HG02970 (cell line): Measurements from ENCODE around the gene HBA2.
"Not testable (repeated sequence)": the region's sequence is repeated elsewhere in the genome, so short reads cannot be mapped to it uniquely, and the experiment has no call there.

Experiments
- ATAC-seq: cut with Tn5 transposase; IDR thresholded peaks from one replicate; pipeline ENCODE4 v1.9.1; 2021; ENCODE audit warnings: mild to moderate bottlenecking, moderate library complexity, moderate number of reproducible peaks; ENCODE audit not compliant: unreplicated experiment, low FRiP score

HBA2 gene

GRCh38 chr16:173211-173854 is 657 bp downstream of the HBA2 start:
- ATAC-seq, result not testable (repeated sequence)

GRCh38 chr16:173928-174769 is 1.5 kb downstream of the HBA2 start:
- ATAC-seq, result not testable (repeated sequence)

DNA sequence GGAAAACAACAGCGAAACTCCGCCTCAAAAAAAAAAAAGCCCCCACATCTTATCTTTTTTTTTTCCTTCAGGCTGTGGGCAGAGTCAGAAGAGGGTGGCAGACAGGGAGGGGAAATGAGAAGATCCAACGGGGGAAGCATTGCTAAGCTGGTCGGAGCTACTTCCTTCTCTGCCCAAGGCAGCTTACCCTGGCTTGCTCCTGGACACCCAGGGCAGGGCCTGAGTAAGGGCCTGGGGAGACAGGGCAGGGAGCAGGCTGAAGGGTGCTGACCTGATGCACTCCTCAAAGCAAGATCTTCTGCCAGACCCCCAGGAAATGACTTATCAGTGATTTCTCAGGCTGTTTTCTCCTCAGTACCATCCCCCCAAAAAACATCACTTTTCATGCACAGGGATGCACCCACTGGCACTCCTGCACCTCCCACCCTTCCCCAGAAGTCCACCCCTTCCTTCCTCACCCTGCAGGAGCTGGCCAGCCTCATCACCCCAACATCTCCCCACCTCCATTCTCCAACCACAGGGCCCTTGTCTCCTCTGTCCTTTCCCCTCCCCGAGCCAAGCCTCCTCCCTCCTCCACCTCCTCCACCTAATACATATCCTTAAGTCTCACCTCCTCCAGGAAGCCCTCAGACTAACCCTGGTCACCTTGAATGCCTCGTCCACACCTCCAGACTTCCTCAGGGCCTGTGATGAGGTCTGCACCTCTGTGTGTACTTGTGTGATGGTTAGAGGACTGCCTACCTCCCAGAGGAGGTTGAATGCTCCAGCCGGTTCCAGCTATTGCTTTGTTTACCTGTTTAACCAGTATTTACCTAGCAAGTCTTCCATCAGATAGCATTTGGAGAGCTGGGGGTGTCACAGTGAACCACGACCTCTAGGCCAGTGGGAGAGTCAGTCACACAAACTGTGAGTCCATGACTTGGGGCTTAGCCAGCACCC is 2.6 kb downstream of the HBA2 start:
- no peak for ATAC-seq

DNA sequence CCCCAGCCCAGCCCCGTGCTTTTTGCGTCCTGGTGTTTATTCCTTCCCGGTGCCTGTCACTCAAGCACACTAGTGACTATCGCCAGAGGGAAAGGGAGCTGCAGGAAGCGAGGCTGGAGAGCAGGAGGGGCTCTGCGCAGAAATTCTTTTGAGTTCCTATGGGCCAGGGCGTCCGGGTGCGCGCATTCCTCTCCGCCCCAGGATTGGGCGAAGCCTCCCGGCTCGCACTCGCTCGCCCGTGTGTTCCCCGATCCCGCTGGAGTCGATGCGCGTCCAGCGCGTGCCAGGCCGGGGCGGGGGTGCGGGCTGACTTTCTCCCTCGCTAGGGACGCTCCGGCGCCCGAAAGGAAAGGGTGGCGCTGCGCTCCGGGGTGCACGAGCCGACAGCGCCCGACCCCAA is 3.3 kb downstream of the HBA2 start:
- not testable (repeated sequence) for ATAC-seq

DNA sequence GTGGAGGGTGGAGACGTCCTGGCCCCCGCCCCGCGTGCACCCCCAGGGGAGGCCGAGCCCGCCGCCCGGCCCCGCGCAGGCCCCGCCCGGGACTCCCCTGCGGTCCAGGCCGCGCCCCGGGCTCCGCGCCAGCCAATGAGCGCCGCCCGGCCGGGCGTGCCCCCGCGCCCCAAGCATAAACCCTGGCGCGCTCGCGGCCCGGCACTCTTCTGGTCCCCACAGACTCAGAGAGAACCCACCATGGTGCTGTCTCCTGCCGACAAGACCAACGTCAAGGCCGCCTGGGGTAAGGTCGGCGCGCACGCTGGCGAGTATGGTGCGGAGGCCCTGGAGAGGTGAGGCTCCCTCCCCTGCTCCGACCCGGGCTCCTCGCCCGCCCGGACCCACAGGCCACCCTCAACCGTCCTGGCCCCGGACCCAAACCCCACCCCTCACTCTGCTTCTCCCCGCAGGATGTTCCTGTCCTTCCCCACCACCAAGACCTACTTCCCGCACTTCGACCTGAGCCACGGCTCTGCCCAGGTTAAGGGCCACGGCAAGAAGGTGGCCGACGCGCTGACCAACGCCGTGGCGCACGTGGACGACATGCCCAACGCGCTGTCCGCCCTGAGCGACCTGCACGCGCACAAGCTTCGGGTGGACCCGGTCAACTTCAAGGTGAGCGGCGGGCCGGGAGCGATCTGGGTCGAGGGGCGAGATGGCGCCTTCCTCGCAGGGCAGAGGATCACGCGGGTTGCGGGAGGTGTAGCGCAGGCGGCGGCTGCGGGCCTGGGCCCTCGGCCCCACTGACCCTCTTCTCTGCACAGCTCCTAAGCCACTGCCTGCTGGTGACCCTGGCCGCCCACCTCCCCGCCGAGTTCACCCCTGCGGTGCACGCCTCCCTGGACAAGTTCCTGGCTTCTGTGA is 4.1 kb downstream of the HBA2 start, which contains the start of gene HBA1:
Gene HBA1 (plus strand): TSS at position 204 of the 906 bp plus-strand sequence. CDS start 37 bp downstream, at position 241.
- not testable (repeated sequence) for ATAC-seq

- ATAC-seq, result no peak
Observed at GRCh38 chr16:177394-177822, 4.7 kb downstream of the HBA2 start.

GRCh38 chr16:177981-178667 is 5.4 kb downstream of the HBA2 start:
- ATAC-seq, result no peak

GRCh38 chr16:178668-179015 is 6.0 kb downstream of the HBA2 start:
- no peak for ATAC-seq

DNA sequence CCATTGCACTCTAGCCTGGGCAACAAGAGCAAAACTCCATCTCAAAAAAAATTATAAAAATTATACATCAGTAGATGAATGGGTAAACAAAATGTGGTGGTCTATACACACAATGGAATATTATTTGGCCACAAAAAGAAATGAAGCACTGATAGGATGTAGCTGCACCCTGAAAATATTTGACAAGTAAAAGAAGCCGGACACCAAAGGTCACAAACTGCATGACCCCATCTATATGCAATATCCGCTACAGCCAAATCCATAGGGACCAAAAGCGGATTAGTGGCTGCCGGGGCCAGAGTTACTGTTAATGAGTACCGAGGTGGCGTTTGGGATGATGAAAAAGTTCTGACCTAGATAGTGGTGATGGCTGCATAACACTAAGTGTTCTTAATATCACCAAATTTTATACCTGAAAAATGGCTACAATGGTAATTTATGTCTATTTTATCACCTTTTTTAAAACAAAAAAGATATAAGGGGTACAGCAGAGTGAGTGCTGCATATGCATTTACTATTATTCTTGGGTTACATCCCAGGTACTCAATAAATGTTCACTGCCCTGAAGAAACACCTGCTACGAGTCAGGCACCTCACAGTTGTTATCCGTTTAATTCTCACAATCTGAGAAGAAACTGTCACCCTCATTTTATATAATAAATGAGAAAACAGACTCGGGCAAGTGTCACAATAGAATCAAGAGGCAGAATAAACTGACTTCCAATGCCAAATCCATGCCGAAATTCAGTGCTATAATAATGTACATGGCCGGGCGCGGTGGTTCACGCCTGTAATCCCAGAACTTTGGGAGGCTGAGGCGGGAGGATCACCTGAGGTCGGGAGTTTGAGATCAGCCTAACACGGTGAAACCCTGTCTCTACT is 6.8 kb downstream of the HBA2 start:
- no peak for ATAC-seq

DNA sequence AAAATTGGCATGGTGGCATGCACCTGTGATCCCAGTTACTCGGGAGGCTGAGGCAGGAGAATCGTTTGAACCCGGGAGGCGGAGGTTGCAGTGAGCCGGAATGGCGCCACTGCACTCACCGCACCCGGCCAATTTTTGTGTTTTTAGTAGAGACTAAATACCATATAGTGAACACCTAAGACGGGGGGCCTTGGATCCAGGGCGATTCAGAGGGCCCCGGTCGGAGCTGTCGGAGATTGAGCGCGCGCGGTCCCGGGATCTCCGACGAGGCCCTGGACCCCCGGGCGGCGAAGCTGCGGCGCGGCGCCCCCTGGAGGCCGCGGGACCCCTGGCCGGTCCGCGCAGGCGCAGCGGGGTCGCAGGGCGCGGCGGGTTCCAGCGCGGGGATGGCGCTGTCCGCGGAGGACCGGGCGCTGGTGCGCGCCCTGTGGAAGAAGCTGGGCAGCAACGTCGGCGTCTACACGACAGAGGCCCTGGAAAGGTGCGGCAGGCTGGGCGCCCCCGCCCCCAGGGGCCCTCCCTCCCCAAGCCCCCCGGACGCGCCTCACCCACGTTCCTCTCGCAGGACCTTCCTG is 7.5 kb downstream of the HBA2 start, which contains the start of gene HBQ1:
Gene HBQ1 (plus strand): TSS at position 359 of the 575 bp plus-strand sequence. CDS start 28 bp downstream, at position 387.
- no peak for ATAC-seq

DNA sequence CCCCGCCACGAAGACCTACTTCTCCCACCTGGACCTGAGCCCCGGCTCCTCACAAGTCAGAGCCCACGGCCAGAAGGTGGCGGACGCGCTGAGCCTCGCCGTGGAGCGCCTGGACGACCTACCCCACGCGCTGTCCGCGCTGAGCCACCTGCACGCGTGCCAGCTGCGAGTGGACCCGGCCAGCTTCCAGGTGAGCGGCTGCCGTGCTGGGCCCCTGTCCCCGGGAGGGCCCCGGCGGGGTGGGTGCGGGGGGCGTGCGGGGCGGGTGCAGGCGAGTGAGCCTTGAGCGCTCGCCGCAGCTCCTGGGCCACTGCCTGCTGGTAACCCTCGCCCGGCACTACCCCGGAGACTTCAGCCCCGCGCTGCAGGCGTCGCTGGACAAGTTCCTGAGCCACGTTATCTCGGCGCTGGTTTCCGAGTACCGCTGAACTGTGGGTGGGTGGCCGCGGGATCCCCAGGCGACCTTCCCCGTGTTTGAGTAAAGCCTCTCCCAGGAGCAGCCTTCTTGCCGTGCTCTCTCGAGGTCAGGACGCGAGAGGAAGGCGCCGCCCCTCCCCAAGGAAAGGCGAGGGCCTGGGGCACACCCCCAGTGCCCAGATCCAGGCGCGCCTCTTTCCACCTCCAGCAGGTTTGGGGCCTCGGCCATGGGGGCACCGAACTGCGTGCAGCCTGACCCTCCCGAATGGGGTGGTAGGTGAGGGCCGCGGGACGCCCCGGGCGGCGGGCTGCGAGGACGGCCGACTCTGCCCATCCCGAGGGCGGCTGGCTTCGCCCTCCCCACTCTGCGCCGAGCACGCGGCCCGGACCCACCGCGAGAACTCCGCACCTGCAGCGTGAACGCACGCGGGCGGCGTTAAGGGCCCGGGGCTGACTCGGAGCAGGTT is 8.2 kb downstream of the HBA2 start:
- ATAC-seq, result no peak

DNA sequence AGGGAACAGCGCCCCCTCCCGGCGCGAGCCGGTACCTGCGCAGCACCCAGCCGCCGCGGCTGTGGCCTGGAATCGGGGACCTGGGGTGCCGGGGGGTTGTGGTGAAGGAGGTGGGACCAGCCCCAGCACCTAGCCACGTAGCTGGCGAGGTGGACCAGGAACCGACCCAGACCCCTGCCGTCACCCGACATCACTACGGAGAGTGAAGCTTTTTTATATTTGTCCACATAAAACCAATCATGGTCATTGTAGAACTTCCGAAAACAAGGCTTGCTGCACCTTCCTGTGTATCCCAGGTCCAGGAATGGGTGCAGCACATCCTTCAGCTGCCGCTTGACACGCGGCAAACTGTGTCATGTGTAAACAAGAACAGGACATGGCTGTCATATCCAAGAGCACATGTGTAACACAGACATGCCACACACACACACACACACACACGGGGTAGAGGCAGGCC is 8.9 kb downstream of the HBA2 start:
- no peak for ATAC-seq

DNA sequence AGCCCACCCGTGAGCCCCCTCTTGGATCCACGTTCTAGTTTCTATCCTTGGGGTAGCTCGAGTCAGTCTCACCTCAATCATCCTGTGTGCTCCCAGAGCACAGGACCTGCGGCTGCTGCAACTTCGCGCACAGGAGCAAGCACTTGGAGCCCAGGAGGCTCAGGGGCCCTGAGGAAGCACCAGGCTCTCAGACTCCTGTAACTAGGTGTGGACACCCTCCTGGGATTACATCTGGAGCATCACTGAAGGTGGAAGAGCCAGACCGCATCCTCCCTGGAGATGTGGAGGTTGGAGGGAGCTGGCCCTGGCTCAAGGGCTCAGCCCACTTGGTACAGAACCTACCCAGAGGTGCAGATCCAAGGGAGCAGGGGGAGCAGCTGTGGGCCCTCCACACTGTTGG is 10.3 kb downstream of the HBA2 start:
- ATAC-seq, result no peak

DNA sequence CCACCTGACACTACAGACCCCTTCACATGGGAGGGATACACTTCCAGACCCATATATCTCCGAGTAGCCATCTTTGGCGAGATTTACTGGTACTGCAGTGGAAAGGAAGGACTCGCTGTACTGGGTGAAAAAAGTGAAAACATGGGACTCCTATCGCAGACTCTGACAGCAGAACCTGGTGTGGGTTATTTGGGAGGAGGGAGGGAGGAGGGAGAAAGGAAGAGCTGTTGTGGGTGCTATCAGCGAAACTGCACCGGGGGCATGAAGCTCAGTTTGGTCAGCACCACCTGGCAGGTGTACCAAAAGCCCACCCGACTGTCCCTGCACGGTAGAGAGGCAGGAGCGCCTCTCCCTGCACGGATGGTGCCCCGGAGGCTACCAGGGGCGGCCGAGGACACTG is 12.5 kb downstream of the HBA2 start:
- no peak for ATAC-seq

DNA sequence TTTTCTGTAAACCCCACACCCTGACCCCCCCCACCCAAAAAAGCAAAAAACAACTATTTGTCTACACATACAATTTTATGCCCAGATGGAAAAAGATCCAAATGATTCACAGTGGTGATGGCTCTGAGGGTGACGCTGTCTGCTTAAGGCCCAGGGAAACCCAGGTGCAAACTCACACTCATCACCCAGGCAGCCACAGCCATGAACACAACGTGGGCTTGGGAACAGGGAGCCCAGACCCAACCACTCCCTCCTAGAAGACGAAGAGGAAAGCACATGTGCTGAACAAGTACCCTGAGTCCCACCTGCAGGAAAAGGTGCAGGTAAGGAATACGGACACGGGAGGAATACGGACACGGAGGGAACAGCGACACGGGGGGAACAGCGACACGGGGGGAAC is 13.0 kb downstream of the HBA2 start:
- ATAC-seq, result no peak

GRCh38 chr16:187330-187729 is 14.7 kb downstream of the HBA2 start:
- ATAC-seq, result no peak

GRCh38 chr16:188674-189073 is 16.0 kb downstream of the HBA2 start:
- no peak for ATAC-seq
